GM06990 (cell line): ENCODE data around the gene DDOST.
A peak's percentile ranks its signal among the peaks of the same experiment; 100 is the strongest.

Experiments used
- DNase-seq: peaks from one replicate; pipeline ENCODE4 v3.0.0-alpha.2; 2011; ENCODE audit not compliant: insufficient read length; ENCODE audit errors: extremely low read depth
- H3K27me3 ChIP-seq: replicated peaks from 2 replicates; pipeline ENCODE4 v1.6.0; 2011; ENCODE audit warnings: low read length; ENCODE audit not compliant: control insufficient read depth, insufficient read depth
- H3K36me3 ChIP-seq: 2 replicates; pipeline ENCODE4 v1.5.1; 2011; ENCODE audit warnings: low read length; ENCODE audit not compliant: control insufficient read depth, insufficient read depth
- H3K4me3 ChIP-seq: replicated peaks from 2 replicates; pipeline ENCODE4 v1.5.1; 2011; ENCODE audit warnings: low read depth, mild to moderate bottlenecking, control low read depth, low read length
- TF ChIP-seq, protein P1 (sequence below): IDR thresholded peaks from 2 replicates; pipeline ENCODE4 v1.5.1; 2011; ENCODE audit warnings: low read length, control low read depth, mild to moderate bottlenecking, inconsistent platforms; ENCODE audit not compliant: insufficient read depth, poor library complexity, severe bottlenecking

DDOST gene

DNA sequence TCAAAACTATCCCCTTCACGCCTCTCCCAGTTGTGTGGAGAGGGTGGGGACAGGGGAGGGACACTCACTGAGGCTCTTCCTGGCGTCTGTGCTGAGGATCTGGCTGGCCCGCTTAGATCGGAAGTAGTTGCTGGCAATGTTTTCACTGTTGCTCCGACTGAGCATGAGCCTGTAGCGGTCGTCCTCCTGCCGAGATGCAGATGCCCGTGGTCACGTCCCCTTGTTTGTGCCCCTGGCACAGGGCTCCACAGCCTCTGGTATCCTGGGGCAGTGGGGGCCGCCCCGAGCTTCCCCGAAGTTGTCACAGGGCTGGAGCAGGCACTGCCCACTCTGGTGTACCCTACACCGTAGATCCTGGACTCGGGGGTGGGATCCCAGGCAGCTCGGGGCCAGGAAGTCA lies 5.0 kb upstream of the DDOST start:
- no peaks in the 10 kb centered on the region for H3K36me3 ChIP-seq
- no peak for DNase-seq
- H3K27me3 ChIP-seq, result no peaks in the 10 kb centered on the region
- no peak overlapping the region for H3K4me3 ChIP-seq
- TF ChIP-seq, protein P1, sequence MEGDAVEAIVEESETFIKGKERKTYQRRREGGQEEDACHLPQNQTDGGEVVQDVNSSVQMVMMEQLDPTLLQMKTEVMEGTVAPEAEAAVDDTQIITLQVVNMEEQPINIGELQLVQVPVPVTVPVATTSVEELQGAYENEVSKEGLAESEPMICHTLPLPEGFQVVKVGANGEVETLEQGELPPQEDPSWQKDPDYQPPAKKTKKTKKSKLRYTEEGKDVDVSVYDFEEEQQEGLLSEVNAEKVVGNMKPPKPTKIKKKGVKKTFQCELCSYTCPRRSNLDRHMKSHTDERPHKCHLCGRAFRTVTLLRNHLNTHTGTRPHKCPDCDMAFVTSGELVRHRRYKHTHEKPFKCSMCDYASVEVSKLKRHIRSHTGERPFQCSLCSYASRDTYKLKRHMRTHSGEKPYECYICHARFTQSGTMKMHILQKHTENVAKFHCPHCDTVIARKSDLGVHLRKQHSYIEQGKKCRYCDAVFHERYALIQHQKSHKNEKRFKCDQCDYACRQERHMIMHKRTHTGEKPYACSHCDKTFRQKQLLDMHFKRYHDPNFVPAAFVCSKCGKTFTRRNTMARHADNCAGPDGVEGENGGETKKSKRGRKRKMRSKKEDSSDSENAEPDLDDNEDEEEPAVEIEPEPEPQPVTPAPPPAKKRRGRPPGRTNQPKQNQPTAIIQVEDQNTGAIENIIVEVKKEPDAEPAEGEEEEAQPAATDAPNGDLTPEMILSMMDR, result no peak

DNA sequence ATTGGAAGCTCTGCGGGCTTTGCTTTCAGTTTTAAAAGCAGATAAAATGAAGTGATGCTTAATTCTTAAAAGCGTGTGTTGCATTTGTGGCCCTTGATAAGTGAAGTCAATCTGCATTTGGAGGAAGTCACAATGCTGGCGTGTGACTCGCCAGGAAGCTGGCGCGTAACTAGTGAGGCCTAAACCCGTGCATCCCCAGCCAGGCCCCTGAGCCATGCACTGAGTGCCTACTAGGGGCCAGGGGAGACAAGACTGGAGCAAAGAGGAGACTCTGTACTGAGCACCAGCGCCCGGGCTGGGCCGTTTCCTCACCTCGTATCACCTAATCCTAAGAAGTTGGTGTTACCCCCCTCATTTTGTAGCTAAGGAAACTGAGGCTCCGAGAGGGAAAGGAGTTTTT lies 4.6 kb upstream of the DDOST start:
- no peak overlapping the region for H3K4me3 ChIP-seq
- no peaks in the 10 kb centered on the region for H3K36me3 ChIP-seq
- no peaks in the 10 kb centered on the region for H3K27me3 ChIP-seq
- TF ChIP-seq, protein P1, result no peak
- no peak for DNase-seq

DNA sequence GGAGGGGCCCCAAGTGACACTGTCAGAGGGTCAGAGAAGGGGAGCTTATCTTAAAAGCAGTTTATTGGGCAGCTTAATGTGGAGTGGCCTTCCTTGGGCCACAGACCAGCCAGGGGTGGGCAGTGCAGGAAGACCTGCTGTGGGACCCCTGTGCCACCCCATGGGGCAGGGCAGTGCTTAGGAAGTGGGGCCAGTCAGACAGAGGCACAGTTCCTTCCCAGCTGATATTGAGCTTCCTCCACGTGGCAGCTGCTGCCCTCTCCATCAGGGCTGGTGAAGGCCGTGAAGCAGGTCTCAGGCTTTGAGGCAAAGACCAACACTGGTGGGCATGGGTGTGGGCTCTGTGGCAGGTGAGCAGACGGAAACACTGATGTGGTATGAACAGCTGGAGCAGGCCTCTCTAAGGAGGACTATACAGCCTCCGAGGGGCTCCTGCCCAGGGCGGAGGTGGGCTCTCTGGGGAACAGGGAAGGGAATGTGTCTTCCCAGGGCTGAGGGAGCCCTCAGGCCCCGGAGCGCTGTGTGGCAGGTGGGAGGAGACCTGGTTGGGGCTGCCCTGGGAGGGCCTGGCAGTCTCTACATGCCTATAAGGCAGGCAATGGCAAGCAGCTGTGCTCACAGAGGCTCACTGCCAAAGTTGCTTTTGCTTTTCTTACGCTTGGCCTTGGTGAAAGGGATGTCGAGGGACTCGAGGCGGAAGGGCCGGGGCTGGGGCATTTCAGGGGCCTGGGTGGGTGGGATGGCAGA lies 3.0 kb upstream of the DDOST start:
- Histone ChIP-seq H3K36me3 (no peaks in the 10 kb centered on the region), H3K27me3 (no peaks in the 10 kb centered on the region), H3K4me3 (no peak overlapping the region)
- TF ChIP-seq, protein P1, result no peak
- no peak for DNase-seq

DNA sequence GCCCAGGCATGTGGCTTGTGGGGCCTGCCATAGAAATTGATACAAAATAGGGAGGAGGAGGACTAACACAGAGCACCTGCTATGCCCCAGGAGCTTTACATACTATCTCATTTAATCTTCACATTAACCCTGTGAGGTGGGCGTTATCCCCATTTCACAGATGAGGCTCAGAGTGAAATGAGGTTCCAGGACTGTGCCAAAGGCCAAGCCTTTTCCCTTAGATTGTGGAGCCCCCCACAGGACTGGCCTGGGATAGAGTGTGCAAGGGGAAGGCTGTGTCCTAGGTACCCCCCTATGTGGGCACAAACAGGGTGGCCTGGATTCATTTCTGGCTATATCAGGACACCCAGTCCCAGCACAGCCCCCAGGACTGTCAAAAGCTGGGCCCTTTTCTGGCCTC lies 2.2 kb upstream of the DDOST start:
- TF ChIP-seq, protein P1, result no peak
- Histone ChIP-seq H3K27me3 (no peaks in the 10 kb centered on the region), H3K36me3 (no peaks in the 10 kb centered on the region), H3K4me3 (no peak overlapping the region)
- DNase-seq, result no peak

DNA sequence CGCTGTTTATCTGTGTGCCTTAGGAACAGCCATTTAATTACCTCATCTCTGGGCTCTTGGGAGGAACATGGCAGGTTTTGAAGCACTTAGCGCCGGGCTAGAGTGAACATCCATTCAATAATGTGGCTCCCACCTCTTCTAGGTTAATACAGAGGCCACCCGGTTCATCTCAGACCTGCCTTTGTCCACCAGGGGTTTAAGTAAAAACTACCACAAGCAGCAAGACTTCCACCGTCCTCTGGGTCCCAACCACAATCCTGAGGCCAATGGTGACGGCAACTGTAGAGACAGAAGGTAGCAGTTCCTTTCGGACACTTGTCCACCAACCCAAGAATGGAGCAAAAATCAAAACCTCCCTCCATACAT lies 924 bp upstream of the DDOST start:
- TF ChIP-seq, protein P1, result no peak
- no peaks in the 10 kb centered on the region for H3K27me3 ChIP-seq
- H3K36me3 ChIP-seq, result peaks cover 6% of the 10 kb centered on the region
- DNase-seq, result no peak
- H3K4me3 ChIP-seq, result peak overlapping the region; percentile 88

DNA sequence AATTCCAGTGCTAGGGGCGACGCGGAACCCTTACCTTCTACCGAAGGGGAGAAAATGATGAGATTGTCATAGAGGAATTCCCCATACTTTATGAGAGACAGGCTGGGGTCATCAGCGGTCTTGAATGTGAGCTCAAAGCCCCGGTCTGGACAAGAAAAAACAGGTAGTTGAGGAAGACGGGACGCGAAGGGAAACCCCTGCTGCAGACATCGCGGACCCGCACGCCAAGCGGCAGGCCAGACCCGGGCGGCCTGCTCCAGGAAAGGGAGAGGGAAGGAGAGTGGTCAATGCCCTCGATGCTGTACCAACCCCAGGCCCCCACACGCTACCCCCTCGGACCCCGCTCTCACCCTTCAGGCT lies 342 bp downstream of the DDOST start:
- no peak for DNase-seq
- TF ChIP-seq, protein P1, result no peak
- Histone ChIP-seq H3K36me3 (peaks cover 12% of the 10 kb centered on the region), H3K27me3 (no peaks in the 10 kb centered on the region), H3K4me3 (peak overlapping the region; percentile 99)
